Stomach smooth muscle (tissue), 2 donors: ENCODE data around the gene ACAD10.
"Not testable (repeated sequence)": the region's sequence is repeated elsewhere in the genome, so short reads cannot be mapped to it uniquely, and the experiment has no call there.

Experiments
- H3K27ac ChIP-seq: one replicate; pipeline ENCODE4 v1.7.0; 2013; ENCODE audit warnings: mild to moderate bottlenecking, low read length, inconsistent platforms
- H3K27me3 ChIP-seq, 2 donors: one replicate each; pipeline ENCODE4 v1.7.0; 2013; ENCODE audit warnings: low read length in 2 of 2; ENCODE audit not compliant: insufficient read depth in 2 of 2, control insufficient read depth in 1 of 2
- H3K36me3 ChIP-seq, 2 donors: one replicate each; pipeline ENCODE4 v1.7.0; 2013; ENCODE audit warnings: low read length in 2 of 2; ENCODE audit not compliant: control insufficient read depth in 2 of 2, insufficient read depth in 2 of 2
- H3K4me1 ChIP-seq: one replicate; pipeline ENCODE4 v1.7.0; 2013; ENCODE audit warnings: low read length; ENCODE audit not compliant: control insufficient read depth, insufficient read depth
- H3K4me3 ChIP-seq, 2 donors: one replicate each; pipeline ENCODE4 v1.7.0; 2013; ENCODE audit warnings: low read length in 2 of 2
- H3K9ac ChIP-seq, 2 donors: one replicate each; pipeline ENCODE4 v1.7.0; 2013; ENCODE audit warnings: low read length in 2 of 2, mild to moderate bottlenecking in 1 of 2
- H3K9me3 ChIP-seq, 2 donors: one replicate each; pipeline ENCODE4 v1.7.0; 2013; ENCODE audit warnings: low read length in 2 of 2; ENCODE audit not compliant: control insufficient read depth in 2 of 2
- donor health status: healthy.
- donor health status: Pancreatic carcinoma.

The ACAD10 gene

DNA sequence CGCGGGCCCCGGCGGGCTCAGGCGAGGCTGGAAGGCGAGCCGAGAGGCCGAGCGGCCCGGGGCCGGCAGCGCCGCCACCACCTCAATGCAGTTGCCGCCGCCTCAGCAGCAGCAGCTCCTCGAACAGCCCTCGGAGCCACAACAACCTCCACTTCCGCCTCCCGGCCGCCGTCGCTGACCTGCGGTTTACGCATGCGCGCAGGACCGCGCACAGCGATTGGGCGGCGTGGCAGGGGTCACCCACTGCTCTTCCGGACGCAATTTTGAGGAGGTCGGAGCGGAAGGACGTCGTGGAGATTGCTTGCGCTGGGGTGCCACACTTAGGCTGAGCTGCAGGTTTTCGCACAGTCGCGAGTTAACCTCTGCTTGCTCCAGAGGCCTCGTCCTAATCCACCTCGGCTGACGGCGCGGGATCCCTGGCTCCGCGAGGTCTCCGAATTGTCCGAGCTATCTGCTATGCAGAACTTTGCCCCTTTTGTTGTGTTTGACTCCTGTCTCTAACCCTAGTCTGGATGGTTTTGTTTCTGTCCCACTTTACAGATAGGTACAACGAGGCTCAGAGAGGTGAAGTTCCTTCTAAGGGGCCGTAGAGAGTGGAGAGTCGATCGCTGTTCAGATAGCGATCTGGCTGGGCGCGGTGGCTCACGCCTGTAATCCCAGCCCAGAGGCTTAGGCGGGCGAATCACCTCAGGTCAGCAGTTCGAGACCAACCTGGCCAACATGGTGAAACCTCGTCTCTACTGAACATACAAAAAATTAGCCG is at the start of gene ACAD10, which contains the start of gene BRAP:
Gene ACAD10 (plus strand): TSS at position 243 of the 763 bp plus-strand sequence. CDS start 6,657 bp downstream, outside the sequence.
Gene BRAP (minus strand): TSS at position 146 of the 763 bp plus-strand sequence. CDS start 164 bp downstream, outside the sequence.
- H3K9ac ChIP-seq: peak within 1 kb of the TSS; percentile 99
- H3K4me3 ChIP-seq: peak within 1 kb of the TSS; percentile 100
- H3K27me3 ChIP-seq: no peaks in the 10 kb centered on the region
- H3K27ac ChIP-seq: peak within 1 kb of the TSS; percentile 86
- peaks cover 6% of the 10 kb centered on the region in 2 donors for H3K36me3 ChIP-seq
- peaks cover 23% of the 10 kb centered on the region for H3K4me1 ChIP-seq
- H3K9me3 ChIP-seq: no peaks in the 10 kb centered on the region

DNA sequence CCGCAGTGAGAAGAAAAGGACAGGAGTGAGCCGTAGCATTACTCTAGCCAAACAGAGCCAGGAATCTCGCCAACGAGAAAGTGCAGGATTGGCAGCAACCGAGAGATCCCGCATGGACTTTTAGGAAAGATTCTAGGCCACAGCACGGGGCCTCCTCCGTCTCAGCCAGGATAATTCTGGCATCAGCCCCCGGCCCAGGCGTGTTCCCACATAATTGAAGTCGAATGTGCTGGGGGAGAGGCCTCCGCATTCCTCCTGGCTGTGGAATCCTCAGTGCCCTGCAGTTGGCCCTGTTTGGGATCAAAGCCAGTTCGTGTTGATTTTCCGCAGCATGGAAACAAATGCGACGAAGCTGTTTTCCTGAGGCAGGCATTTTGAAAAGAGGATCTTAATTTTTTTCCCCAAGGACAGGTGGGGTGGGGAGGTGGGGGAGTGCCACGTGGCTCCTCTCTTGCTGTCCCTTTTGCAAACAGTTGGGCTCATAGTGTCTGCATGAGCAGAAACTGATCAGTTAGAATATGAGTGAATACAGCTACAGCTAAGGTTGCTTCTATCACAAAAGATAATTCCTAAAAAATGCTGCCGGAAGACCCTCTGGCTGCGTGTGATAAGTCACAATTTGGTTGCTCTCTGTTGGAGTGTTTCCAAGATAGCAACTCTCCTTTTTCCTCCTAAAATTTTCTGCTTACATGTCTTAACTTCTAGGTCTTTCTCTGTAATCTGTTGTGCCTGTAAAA is 49.5 kb upstream of the ACAD10 start:
- H3K9me3 ChIP-seq: no peaks in the 10 kb centered on the region
- H3K36me3 ChIP-seq: peaks cover 0 to 3% of the 10 kb centered on the region in 2 donors
- peak overlapping the region; percentile 64 to 66 for H3K9ac ChIP-seq
- peak overlapping the region; percentile 90 for H3K27ac ChIP-seq
- H3K4me1 ChIP-seq: peaks cover 15% of the 10 kb centered on the region
- peak overlapping the region; percentile 44 to 52 for H3K4me3 ChIP-seq
- no peaks in the 10 kb centered on the region for H3K27me3 ChIP-seq

DNA sequence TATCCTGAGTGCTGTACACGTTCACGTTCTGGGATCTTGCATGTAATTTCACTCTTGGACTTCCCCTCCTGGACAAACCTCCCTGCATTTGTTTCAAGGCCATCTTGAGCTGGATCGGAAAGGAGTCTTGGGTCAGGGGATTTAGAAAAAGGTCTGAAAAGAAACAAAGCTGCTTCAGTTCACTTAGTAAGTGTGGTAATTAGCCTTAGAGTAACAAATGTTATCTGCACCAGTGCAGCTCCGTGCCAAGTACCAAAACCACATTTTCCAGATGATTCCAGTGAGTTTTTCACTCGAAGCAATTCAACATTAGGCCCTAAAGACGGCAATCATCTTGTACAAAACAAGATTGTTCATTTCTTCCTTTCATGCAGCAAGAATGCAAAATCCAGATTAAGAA is 47.3 kb upstream of the ACAD10 start:
- no peaks in the 10 kb centered on the region for H3K27me3 ChIP-seq

GRCh38 chr12:111640506-111640905 is 45.3 kb upstream of the ACAD10 start:
- peaks cover 12% of the 10 kb centered on the region for H3K4me1 ChIP-seq
- no peak overlapping the region for H3K4me3 ChIP-seq
- H3K27me3 ChIP-seq: no peaks in the 10 kb centered on the region
- no peaks in the 10 kb centered on the region for H3K9me3 ChIP-seq
- no peak overlapping the region for H3K27ac ChIP-seq
- no peak overlapping the region for H3K9ac ChIP-seq
- peaks cover 15 to 19% of the 10 kb centered on the region in 2 donors for H3K36me3 ChIP-seq

More for the DNA sequence above, 47.3 kb upstream of the ACAD10 start:
- no peak overlapping the region for H3K4me3 ChIP-seq
- H3K4me1 ChIP-seq: peaks cover 15% of the 10 kb centered on the region
- H3K9ac ChIP-seq: no peak overlapping the region
- H3K36me3 ChIP-seq: peaks cover 2 to 9% of the 10 kb centered on the region in 2 donors
- no peaks in the 10 kb centered on the region for H3K9me3 ChIP-seq
- H3K27ac ChIP-seq: no peak overlapping the region

- Histone ChIP-seq H3K4me1 (no peaks in the 10 kb centered on the region), H3K27ac (peak overlapping the region; percentile 41), H3K9me3 (no peaks in the 10 kb centered on the region), H3K4me3 (no peak overlapping the region), H3K27me3 (no peaks in the 10 kb centered on the region), H3K36me3 (peaks cover 27 to 29% of the 10 kb centered on the region in 2 donors), H3K9ac (no peak overlapping the region)
Measured at GRCh38 chr12:111642681-111643426, 43.0 kb upstream of the ACAD10 start.

GRCh38 chr12:111643427-111643826 is 42.4 kb upstream of the ACAD10 start:
- Histone ChIP-seq H3K27ac (peak overlapping the region; percentile 41), H3K36me3 (peaks cover 27 to 29% of the 10 kb centered on the region in 2 donors), H3K27me3 (no peaks in the 10 kb centered on the region), H3K4me3 (no peak overlapping the region), H3K4me1 (no peaks in the 10 kb centered on the region), H3K9ac (no peak overlapping the region), H3K9me3 (no peaks in the 10 kb centered on the region)

- Histone ChIP-seq H3K4me3 (no peak overlapping the region), H3K27me3 (no peaks in the 10 kb centered on the region), H3K9me3 (no peaks in the 10 kb centered on the region), H3K9ac (no peak overlapping the region), H3K36me3 (peaks cover 39% of the 10 kb centered on the region in 2 donors), H3K27ac (no peak overlapping the region), H3K4me1 (no peaks in the 10 kb centered on the region)
Measured at GRCh38 chr12:111645433-111645832, 40.4 kb upstream of the ACAD10 start.

GRCh38 chr12:111650912-111651311 is 34.9 kb upstream of the ACAD10 start:
- Histone ChIP-seq H3K9ac (no peak overlapping the region), H3K9me3 (no peaks in the 10 kb centered on the region), H3K27ac (no peak overlapping the region), H3K4me1 (no peaks in the 10 kb centered on the region), H3K27me3 (no peaks in the 10 kb centered on the region), H3K4me3 (no peak overlapping the region), H3K36me3 (peaks cover 41 to 42% of the 10 kb centered on the region in 2 donors)

DNA sequence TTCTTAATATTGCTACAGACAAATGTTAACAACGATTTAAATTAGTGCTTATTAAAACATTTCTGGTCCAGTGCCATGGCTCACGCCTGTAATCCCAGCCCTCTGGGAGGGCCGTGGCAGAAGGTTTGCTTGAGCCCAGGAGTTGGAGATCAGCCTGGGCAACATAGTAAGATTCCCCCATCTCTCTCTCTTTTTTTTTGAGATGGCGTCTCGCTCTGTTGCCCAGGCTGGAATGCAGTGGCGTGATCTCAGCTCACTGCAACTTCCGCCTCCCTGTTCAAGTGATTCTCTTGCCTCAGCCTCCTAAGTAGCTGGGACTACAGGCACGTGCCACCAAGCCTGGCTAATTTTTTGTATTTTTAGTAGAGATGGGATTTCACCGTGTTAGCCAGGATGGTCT is 33.3 kb upstream of the ACAD10 start:
- not testable (repeated sequence) for H3K4me1 ChIP-seq, H3K27ac ChIP-seq, H3K9me3 ChIP-seq, H3K9ac ChIP-seq, H3K4me3 ChIP-seq, H3K27me3 ChIP-seq
- H3K36me3 ChIP-seq: peaks cover 39 to 40% of the 10 kb centered on the region in 2 donors

- H3K9me3 ChIP-seq: no peaks in the 10 kb centered on the region
- H3K4me1 ChIP-seq: no peaks in the 10 kb centered on the region
- H3K36me3 ChIP-seq: peaks cover 42 to 43% of the 10 kb centered on the region in 2 donors
- no peak overlapping the region for H3K9ac ChIP-seq
- no peak overlapping the region for H3K4me3 ChIP-seq
- H3K27ac ChIP-seq: no peak overlapping the region
- H3K27me3 ChIP-seq: no peaks in the 10 kb centered on the region
Measured at GRCh38 chr12:111653596-111653995, 32.3 kb upstream of the ACAD10 start.
